AG08395 (cell line): ENCODE data around the gene IMMP2L.
A peak's percentile ranks its signal among the peaks of the same experiment; 100 is the strongest.

Source experiments
- DNase-seq: peaks from one replicate; pipeline ENCODE4 v3.0.0; 2012; ENCODE audit warnings: mixed read lengths, low spot score

The IMMP2L gene

GRCh38 chr7:111101856-111102646, 460.2 kb downstream of the IMMP2L start:
- no peak for DNase-seq

GRCh38 chr7:111098926-111099250, 463.4 kb downstream of the IMMP2L start:
- DNase-seq = no peak

- DNase-seq = peak; percentile 25
These were observed 464.0 kb downstream of the IMMP2L start for GRCh38 chr7:111098011-111098925.

- DNase-seq = no peak
These were observed 465.3 kb downstream of the IMMP2L start for GRCh38 chr7:111096997-111097396.

DNA sequence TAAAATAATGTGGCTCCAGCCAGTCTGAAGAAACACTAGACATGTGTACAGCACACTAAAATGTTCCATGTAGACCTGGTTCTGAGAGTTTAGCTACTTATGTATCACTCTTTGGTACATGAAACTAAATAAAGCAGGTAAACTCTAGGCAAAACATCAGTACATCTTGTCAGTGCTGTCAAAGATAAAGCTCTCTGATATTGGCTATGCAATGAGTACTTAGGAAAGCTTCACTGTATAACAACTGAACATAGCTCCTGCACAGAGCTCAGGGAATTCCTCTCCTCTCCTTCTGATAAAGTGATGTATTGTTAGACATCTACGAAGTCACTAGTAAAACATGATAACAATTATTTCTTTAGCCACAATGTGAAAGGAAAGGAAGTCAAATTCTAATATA, 467.9 kb downstream of the IMMP2L start:
- no peak for DNase-seq

DNA sequence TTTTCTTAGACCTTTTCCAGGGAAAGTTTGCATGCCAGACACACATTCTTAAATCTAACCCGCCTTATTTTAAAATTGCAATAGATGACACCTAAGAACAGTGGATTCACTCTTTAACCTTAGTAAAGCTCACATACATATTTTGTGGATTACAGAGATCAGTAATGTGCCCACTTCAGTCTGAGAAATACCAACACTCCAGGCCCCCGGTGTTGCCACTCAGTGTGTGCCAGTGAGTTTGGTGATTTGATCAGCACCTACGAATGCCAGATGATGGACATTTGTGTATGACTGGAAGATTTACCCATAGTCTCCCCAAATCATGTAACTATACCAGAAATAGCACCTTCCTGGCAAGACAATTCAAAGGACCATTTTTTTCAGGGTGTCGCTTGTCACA, 468.8 kb downstream of the IMMP2L start:
- DNase-seq = no peak

DNA sequence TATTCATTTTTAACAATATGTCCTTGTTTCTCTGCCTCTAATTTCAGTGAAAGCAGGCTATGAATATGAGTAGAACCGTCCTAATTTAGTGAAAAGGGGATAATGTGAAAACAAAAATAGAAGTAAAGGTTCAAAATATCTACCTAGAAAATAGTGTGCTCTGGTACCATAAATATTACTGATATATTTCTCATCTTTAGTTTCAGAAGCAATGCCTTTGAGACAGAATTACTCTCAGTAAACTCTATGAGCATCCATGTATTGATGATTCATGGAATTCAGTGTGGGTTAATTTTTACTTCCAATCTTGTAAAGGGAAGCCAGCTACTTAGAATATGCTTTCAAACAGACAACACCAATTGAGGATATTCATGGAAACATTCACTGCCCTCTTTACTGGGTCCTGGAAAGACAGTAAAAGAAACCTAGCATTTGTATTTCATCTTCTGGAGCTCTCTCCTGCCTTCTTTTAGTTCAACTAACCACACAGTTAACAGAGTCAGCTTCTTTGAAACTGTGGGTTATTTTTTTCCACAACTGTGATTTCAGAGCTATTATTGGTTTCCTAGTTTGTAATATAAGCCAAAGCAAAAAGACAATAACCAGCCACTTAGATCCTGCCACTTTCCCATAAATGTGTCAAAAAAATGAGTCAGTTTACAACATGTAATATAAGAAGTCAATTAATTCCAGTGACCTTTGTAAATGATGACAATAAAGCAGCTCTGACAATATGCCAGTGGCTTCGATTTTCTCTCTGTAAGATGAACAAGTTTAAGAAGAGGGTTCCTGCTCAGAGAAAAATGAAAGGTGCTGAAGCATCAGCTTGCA, 469.7 kb downstream of the IMMP2L start:
- DNase-seq = no peak

DNA sequence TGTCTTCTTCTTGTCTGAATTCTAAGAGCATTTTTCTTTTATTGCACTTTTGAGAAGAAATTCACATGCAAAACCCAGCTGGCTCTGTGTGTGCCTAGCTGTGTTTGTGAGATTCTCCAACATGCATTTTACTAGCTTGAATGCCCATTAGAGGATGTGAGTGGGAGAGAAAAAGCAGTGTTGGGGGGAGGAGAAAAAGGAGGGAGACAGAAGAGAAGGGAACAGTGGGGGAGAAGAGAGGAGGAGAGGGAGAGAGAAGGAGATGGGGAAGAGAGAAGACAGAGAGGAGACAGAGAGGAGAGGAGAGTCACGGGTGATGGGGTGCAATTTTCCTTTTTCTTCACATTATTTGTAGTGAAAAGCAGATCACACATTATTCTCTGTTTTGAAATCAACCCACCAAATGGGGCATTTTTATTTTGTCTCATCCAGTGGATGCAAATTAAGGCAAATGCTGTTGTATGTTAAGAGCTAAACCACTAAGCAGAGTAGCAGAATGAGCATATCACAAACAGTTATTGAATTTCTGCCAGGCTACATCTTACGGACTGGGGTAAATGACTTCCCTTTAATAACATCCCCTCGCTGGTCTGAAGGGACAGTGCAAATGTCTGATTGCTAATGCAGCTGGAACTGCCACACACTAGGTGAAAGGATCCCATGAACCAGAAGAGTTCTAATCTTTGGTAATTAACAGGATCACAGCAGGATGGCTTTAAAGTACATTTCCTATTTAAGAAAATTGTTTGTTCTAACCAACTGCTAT, 470.5 kb downstream of the IMMP2L start:
- no peak for DNase-seq

- peak; percentile 61 for DNase-seq
These were observed 471.4 kb downstream of the IMMP2L start, which contains the start of gene LRRN3 for GRCh38 chr7:111090846-111091245. Gene LRRN3, plus strand, starts transcription at chr7:111091127. Its CDS starts 31,646 bp downstream, at chr7:111122773.

GRCh38 chr7:111089822-111090426, 472.4 kb downstream of the IMMP2L start:
- DNase-seq = peak; percentile 37

- no peak for DNase-seq
These were observed 474.0 kb downstream of the IMMP2L start for GRCh38 chr7:111088328-111088727.

GRCh38 chr7:111086532-111086931, 475.8 kb downstream of the IMMP2L start:
- no peak for DNase-seq

DNA sequence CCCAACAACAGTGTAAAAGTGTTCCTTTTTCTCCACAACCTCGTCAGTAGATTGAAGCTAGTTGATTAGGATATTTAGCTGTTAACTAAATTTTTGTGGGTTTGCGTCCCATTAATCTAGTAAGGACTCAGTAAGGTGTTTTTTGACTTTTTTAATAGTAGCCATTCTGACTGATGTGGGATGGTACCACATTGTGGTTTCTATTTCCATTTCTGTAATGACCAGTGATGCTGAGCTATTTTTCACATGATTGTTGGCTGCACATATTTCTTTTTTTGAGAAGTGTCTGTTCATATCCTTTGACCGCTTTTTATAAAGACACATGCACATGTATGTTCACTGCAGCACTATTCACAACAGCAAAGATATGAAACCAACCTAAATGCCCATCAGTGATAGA, 476.9 kb downstream of the IMMP2L start:
- no peak for DNase-seq

GRCh38 chr7:111083413-111083812, 478.9 kb downstream of the IMMP2L start:
- DNase-seq = peak; percentile 31

DNA sequence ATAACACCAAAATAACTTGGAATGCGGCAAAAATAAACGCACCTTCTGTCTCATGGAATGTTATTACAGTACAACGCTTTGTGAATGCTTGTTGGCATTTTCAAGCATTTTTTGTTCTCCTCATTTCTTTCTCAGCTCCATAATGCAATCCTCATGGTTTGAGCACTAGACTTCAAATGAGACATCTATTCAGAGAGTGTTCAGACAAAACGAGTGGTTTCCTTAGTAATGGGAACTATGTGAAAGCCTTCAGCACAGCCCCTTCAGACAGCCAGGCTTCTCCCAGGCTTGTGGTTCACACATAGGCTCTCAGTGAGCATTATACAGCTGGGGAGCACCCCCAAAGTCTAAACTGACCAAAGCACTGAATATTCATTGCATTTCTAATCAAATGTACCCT, 479.9 kb downstream of the IMMP2L start:
- DNase-seq = peak; percentile 39

- DNase-seq = no peak
These were observed 480.6 kb downstream of the IMMP2L start for GRCh38 chr7:111081546-111082267.

GRCh38 chr7:111080495-111081105, 481.7 kb downstream of the IMMP2L start:
- no peak for DNase-seq

DNA sequence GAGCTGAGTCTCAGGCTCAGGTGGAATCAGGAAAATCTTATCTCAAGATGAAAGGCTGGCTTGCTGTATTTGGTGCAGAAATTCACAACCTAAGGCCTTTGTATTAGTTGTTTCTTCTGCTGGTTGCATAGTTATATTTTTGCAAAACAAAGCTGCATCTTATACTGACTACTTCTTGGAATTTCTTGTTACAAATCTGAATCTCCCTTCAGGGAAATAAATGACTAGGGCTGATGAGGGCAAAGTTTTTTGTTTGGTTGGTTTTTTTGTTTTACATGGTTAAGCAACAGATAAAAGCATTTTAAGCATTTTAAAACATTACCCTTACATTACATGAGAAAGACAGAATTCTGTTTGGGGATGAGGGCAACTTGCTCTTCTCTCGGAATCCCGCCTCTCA, 485.3 kb downstream of the IMMP2L start:
- DNase-seq = no peak

DNA sequence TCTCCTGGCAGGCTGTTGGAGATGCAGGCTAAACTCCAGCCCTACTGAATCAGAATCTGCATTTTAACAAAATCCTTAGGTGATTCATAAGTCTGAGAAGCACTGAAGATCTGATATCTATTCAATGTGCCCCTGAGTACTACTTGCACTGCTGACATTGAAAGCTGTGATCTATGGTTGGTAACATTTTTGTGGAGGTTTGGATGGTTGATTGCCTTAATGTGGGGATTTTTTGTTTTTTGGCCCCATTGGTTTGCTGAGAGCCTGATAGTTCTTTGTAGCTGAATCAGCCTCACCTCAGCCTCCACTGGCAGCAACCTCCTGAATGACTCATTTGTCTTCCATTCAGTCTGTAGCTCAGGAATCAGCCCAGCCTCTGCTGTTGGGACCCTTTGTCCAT, 486.1 kb downstream of the IMMP2L start:
- DNase-seq = peak; percentile 75

GRCh38 chr7:111075498-111075897, 486.8 kb downstream of the IMMP2L start:
- no peak for DNase-seq
